HT-29 (cell line): ENCODE data around the gene RAB10. TPM values are rescaled to one million over a fixed set of nuclear protein-coding genes. Genes with fewer than 3 reads are reported as not detected.
"Not testable (repeated sequence)": the region's sequence is repeated elsewhere in the genome, so short reads cannot be mapped to it uniquely, and the experiment has no call there.

ENCODE experiments used
- DNase-seq: peaks from one replicate; pipeline ENCODE4 v3.0.0-alpha.2; 2015; ENCODE audit warnings: low spot score
- total RNA-seq: library from RNA; depleted of rRNA; stranded (reverse); fragments of >200 nt; shearing (Covaris generic); gene quantifications from 2 replicates; pipeline ENCODE4 v1.2.3, GENCODE V29; 2014; rRNA removed

RAB10 gene
- 118 and 135 TPM in 2 replicates for total RNA-seq

DNA sequence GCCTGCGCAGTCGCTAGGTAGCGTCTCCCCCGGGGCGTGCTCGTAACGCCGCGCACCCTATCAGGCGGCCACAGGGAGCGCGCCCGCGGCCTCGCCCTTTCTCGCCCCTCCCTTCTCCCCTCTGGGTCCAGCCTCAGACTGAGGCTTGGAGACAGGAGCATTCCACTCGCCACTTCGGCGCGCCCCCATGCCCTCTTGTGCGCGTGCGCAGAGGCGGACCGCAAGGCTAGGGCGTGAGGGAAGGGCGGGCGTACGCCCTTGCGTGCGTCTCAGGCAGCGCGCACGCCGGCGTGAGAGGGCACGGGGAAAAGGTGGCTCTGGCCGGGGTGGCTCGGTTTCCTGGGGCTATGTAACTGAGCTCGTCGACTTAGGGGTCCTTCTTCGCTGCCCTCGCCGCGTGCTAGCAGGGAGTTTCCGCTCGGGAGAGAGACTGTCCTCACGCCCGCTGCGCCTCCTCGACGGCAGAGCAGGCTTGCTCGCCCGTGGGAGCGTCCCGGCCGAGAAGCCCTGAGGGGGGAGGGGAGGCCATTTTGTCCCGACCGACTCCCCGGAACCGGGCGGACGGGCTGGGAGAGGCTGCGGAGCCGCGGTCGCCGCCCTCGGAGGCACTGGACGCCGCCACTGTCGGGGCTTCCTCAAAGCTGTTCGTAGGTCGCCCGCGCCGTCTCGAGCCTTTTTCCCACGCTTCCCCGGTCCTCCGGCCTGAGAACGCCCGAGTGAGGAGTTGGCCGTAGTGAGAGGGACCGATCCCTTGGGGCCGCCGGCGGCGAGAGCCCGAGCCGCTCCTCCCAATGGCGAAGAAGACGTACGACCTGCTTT, at the start of gene RAB10:
TSS of gene RAB10 (plus strand) at position 267 of the 819 bp plus-strand sequence. CDS start at position 792, 525 bp downstream.
- peak; percentile 99 for DNase-seq

DNA sequence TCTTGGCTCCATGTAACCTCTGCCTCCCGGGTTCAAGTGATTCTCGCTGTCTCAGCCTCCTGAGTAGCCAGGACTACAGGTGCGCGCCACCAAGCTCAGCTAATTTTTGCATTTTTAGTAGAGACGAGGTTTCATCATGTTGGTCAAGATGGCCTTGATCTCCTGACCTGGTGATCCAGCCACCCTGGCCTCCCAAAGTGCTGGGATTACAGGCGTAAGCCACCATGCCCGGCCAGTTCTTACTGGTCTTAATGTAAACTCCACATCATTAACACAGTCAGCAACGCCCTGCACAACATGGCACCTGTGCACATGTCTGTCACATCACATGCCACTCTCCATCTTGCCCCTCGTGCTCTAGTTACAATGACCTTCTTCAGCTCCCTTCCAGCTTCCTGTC, 45.8 kb upstream of the RAB10 start:
- no peak for DNase-seq

- no peak for DNase-seq
Measured at GRCh38 chr2:25989154-25989553, 44.7 kb upstream of the RAB10 start.

DNA sequence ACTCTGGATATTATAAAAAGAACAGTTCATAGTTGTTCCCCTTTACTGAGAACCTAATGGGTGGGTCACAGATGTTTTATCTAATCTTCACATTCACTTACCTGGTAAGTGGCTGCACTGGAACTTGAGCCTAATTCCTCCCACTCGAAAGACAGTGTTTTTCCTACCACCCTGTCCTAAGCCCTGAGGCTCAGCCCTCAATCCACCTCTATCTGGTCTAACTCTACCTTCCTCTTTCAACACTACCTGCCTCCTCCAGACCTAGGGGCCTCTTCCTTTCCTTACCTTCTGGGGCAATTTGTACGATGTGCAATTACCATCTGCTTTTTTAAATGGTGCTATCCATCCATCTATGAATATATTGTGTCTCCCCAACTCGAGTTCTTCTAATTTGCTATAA, 41.9 kb upstream of the RAB10 start:
- DNase-seq: no peak

GRCh38 chr2:25992556-25992955, 41.3 kb upstream of the RAB10 start:
- no peak for DNase-seq

GRCh38 chr2:25993049-25993448, 40.8 kb upstream of the RAB10 start:
- DNase-seq: no peak

- no peak for DNase-seq
Measured at GRCh38 chr2:25994509-25994908, 39.4 kb upstream of the RAB10 start.

DNA sequence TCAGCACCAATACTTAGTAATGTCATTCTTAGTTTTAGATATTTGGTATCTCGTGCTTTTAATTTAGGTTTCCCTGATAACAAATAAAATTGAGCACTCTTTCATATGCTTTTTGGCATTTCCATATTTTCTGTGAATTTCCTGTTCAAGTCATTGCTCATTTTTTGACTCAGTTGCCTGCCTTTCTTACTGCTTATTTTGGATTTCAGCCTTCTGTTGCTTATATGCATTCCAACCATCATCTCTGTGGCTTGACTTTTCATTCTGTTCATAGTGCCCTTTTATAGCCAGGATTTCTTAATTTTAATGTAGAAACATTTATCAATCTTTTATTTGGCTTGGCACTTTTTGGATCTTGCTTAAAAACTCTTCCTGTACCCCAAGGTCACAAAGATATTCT, 37.0 kb upstream of the RAB10 start:
- DNase-seq: no peak

GRCh38 chr2:25998816-25999383, 35.0 kb upstream of the RAB10 start:
- DNase-seq: not testable (repeated sequence)

- not testable (repeated sequence) for DNase-seq
Measured at GRCh38 chr2:25999406-25999805, 34.5 kb upstream of the RAB10 start.

DNA sequence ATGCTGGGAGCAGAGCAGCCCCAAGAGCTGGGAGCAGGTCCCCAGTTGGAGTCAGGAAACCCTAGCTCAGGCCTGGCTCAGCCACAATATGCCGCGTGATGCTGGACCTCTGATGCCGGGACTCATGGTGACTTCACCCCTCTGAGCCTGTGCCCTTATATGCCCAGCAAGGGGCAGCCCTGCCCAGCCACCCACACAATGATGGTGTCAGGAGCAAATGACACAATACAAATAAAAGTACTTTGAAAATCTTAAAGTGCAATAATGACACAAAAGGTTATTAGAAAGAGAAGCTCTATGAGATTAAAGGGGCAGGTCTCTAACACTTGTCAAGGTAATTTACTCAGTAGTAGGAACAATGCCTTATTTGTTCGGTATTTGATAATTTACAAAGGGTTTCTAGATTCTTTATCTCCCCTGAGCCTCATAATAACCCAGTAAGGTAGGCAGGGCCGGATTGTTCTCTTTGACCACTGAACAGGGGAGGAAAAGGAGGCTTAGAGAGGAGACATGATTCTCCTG, 33.3 kb upstream of the RAB10 start:
- DNase-seq: peak; percentile 62

DNA sequence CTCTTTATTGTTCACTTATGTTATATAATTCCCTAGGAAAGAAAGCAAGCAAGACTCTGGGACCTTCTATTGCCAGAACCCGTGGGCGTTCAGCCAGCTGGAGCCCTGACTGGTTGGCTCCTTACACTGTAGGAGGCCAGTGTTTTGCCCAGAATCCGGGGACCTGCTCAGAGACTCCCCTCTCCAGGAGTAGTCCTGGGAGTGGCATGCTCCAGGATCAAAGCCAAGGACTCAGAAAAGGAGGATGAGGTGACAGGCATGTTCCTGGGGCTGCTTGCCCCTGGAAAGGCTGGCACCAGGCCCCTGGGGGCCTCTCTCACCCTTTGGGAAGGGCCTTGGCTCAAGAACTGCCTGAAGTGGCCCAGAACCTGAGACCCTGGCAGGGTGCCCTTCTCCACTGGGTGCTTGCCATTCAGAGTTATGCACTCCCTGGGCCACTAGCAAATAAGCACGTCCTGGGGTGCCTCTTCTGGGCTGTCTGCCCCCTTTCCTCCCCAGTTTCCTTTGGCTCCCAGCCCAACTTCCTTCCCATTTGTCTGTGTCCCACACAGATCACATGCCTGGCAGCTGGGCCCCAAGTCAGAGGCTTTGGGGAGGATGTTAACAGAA, 32.0 kb upstream of the RAB10 start:
- no peak for DNase-seq

DNA sequence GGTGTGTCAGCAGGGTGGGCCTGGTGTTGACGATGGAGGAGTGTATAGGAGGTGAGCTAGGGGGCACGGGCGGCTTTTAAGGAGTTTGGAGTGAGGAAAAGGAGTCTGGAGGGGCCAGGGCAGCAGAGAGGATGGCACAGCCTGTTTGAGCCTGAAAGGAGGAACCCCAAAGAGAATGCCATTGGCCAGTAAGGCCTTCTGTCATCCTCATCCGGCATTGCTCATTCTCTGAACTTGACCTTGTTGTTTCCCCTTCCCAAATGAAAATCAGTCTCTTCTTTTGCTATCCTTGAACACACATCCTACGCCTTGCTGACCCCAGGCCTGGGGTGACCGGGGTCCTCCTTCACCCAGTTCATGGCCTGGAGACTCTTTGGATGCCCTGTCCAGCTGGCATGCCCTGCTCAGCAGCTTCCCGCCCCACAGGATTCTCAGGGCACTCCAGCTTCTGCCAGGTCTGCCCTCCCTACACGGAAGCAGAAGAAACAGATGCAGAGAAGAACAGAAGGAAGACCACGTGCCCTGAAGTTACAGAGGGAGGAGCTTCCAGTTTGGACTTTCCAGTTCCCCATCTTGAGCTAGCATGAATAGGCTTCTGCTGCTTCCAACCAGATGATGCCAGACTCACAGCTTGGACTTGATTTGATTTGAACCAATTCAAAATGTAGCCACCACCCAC, 31.1 kb upstream of the RAB10 start:
- peak; percentile 50 for DNase-seq

GRCh38 chr2:26008095-26008494, 25.8 kb upstream of the RAB10 start:
- no peak for DNase-seq

- DNase-seq: peak; percentile 83
Measured at GRCh38 chr2:26008851-26009566, 24.9 kb upstream of the RAB10 start.

DNA sequence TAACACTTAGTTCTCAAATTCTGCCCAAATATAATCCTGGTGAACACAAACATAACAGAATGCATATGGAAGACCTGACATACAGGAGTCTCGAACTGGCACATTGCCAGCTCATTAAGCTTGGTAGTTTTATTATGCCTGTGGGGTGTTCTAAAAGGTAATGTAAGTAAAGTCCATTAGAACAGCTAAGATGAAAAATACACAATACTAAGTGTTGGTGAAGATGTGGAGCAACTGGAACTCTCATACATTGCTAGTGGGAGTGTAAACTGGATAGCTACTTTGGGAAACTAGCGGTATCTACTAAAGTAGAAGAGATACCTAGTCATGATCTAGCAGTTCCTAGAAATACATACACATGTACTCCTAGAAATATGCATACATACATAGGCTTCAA, 24.3 kb upstream of the RAB10 start:
- peak; percentile 25 for DNase-seq

DNA sequence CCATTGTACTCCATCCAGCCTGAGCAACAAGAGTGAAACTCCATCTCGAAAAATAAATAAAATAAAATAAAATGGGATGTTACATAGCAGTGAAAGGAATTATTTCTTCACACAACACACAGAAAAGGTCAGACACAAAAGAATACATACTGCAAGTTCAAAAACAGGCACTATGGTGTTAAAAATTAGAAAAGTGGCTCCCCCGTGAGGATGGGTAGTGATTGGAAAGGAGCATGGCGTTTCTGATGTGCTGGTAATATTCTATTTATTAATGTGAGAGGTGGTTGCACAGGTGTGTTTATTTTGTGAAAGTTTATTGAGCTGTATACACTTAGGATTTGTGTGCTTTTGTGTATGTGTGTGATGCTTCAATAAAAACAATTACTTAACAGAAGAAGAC, 22.9 kb upstream of the RAB10 start:
- no peak for DNase-seq

DNA sequence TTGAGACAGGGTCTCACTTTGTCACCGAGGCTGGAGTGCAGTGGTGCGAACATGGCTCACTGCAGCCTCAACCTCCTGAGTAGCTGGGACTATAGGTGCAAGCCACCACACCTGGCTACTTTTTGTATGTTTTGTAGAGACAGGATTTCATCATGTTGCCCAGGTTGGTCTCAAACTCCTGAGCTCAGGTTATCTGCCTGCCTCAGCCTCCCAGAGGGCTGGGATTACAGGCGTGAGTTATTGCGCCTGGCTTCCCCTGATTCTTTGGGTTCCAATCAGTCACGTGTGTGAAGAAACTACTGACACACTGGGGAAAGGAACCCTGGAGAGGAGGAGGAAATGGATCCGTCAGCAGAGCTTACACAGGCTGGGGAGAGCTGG, 22.3 kb upstream of the RAB10 start:
- DNase-seq: no peak

DNA sequence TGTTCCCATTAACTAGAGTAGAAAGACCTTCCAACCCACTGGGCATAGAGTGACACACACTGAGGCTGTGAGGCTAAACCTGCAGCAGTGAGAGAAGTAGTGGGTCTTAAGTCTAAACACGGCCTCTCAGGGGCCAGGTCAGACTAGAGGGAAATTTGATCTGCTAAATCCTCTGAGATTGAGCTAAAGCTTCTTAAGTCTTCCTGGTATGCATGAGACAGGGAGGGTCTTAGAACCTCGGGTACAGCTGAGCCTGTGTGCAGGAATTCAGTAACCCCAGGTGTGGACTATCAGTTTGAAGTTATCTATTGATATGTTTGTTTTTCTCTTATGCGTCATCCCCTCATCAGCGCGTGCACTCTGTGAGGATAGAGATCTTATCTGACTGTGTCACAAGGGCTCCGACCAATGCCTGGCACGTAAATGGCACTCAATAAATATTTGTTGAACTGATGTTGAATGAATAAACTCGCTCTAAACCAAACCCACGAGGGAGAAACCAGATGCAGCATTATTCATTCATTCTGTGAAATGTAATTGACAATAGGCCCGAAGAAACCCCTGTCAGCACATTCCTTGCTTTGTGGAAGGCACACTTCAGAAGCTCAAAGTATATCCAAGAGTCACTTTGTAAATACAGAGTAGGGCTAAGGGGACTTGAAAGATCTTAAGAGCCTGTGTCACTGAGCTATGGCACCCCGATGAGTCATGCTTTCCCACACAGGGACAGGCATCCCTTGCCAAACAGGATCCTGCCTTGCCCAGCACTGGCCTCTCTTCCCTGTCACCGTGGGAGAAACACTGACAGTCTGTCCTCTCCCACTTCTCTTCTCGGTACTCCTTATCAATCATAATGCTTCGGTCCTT, 21.7 kb upstream of the RAB10 start:
- peak; percentile 95 for DNase-seq

- no peak for DNase-seq
Measured at GRCh38 chr2:26013668-26014067, 20.2 kb upstream of the RAB10 start.
